ENCODE data around the gene SUPT3H. TPM values are rescaled to one million over a fixed set of nuclear protein-coding genes. Genes with fewer than 3 reads are reported as not detected.
"Not testable (repeated sequence)": the region's sequence is repeated elsewhere in the genome, so short reads cannot be mapped to it uniquely, and the experiment has no call there.

SUPT3H gene
- total RNA-seq, 1 experiment from 2014 or later: 35.8 TPM

DNA sequence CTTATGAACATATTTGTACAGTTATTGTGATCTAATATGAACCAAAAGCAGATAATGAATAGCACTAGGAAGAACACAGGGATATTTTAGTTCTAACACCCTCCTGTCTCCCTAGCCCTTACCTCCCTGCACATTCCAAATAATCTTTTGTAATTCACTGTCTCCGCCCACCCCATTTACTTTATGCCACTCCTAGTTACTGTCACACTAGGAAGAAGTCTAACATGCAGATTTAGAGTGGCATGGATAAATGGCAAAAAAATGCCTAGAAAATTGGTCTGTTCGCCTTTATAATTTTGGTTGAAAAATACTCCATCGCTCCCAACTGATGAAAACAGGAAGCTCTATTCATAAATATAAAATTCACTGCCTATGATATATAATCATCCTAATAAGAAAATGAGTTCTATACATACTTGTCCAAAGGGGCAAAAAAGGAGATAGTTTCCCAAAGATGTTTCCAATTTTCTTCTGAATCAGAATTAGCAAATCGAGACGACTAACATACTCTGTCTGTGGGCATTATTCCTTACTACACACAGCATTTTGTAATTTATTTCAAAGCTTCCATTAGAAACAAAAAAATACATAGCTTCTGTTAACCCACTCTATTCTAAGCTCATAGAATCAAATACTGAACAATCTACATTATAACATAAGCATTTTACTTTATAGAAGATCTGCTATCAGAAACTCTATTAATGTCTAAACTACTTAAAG lies 50.9 kb downstream of the SUPT3H start:
- DNase-seq (ENCODE audit: low read depth): peak; percentile 15

DNA sequence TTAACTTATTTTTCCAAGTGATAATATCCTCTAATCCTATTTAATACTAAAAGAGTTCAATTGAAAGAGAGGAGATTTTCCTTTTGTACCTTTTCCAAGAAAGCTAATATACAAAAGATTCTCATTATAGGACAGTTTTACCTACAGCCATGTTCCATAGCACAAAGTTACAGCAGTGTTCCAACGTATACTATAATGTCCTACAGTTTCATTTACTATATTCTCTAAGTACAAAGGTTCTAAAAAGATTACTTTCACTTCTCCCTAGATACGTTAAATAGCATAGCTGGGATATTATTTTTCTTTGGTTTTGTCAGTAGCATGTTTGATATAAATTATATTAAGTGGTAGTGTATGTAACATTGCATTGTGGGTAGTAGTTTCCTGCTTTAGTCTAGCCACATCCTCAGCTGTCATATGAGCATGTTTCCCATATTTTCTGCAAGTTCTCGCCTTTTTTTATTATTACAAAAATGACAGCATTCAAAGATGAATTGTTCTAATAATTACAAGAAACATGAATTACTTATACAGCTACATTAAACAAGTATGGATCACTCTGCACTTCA lies 54.0 kb downstream of the SUPT3H start:
- no peak for DNase-seq (ENCODE audit: low read depth)

DNA sequence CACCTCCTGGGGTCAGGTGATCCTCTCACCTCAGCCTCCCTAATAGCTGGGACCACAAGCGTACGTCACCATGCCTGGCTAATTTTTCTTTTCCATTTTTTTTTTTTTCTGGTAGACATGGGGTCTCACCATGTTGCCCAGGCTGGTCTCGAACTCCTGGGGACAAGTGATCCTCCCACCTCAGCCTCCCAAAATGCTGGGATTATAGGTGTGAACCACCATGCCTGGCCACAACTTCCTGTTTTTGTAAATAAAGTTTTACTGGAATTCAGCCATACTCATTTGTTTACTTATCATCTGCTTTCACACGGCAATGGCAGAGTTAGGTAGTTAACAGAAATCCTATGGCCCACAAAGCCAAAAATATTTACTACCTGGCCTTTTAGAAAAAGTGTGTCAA lies 57.4 kb downstream of the SUPT3H start:
- DNase-seq (ENCODE audit: low read depth): no peak

DNA sequence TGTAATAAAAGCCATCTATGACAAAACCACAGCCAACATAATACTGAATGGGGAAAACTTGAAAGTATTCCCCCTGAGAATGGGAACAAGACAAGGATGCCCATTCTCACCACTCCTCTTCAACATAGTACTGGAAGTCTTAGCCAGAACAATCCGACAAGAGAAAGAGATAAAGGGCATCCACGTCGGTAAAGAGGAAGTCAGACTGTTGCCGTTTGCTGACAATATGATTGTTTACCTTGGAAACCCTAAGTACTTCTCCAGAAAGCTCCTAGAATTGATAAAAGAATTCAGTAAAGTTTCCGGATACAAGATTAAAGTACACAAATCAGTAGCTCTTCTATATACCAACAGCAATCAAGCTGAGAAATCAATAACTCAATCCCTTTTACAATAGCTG lies 63.6 kb downstream of the SUPT3H start:
- no peak for DNase-seq (ENCODE audit: low read depth)

DNA sequence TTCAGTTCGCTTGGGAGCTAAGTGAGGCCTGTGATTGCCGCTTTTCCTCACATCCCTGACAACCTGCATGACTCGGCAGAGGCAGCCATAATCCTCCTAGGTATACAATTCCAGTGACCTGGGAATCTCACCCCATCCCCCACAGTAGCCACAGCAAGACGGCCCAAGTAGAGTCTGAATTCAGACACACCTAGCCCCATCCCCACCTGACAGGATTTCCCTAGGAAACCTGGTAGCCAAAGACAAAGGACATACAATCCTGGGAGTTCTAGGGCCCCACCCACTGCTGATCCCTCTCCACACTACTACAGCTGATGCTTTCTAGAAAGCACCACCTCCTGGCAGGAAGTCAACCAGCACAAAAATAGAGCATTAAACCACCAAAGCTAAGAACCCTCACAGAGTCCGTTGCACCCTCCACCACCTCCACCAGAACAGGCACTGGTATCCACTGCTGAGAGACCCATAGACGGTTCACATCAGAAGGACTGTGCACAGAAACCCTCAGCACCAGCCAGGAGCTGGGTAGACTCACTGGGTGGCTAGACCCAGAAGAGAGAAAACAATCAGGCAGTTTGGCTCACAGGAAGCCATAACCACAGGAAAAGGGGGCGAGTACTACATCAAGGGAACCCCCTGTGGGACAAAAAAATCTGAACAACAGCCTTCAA lies 67.5 kb downstream of the SUPT3H start:
- no peak for DNase-seq (ENCODE audit: low read depth)

DNA sequence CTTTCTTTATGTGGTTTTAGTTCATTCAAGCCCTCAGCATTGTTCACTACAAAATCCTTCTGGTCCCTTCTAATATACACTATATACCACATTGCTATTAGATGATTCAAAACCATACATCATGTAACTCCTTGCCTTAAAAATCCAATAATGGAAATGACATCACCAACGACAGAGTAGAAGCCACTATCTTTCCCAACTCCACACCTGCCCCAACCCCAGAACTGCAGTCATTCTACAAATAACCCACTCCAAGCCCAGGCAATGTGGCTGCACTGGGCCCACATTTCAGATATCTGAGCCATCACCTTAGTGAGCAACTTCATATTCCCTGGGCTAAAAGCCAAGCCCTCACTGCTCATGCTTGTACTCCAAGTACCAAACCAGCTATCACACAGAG lies 72.2 kb downstream of the SUPT3H start:
- DNase-seq (ENCODE audit: low read depth): no peak

DNA sequence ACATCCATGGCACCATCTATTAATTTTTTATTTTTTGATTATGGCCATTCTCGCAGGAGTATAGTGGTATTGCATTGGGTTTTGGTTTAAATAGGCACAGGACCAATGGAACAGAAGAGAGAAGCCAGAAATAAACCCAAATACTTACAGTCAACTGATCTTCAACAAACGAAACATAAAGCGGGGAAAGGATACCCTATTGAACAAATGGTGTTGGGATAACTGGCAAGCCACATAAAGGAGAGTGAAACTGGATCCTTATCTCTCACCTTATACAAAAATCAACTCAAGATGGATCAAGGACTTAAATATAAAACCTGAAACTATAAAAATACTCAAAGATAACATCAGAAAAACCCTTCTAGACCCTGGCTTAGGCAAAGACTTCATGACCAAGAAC lies 74.9 kb downstream of the SUPT3H start:
- no peak for DNase-seq (ENCODE audit: low read depth)

DNA sequence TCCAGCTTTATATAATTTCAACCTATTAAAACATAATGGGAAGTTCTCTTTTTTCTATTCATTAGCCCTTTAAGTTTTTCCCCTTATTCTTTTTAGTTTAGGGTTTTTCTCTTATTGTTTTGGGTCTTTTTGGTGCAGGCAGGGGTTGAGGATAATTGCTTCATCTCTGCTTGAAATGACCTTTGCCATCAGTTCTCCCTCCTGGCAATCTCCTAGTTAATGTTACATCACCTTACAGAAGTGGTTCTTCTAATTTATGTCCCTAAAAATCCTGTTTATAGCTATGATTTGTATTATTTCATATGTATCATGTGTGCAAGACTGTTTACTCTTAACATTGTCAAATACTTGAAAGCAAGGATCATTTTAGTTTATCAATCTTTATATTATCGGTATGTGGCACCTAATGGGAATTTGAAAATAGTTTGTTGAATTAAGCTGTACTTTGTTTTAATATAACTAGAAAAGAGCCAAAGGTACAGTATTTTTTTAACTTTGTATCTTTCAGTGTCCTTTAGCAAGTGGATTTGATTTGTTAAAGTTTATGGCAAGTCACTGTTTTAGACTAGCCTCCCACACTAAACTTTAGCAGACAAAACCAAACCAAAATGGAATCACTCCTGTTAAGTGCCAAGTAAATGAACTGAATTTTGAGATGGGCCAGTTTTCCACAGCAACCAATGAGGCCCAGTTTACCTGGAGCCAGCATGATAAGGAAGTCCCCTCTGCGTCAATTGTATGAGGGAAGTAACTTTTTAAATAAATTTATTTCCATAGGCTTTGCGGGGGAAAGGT lies 76.2 kb downstream of the SUPT3H start:
- DNase-seq (ENCODE audit: low read depth): no peak

DNA sequence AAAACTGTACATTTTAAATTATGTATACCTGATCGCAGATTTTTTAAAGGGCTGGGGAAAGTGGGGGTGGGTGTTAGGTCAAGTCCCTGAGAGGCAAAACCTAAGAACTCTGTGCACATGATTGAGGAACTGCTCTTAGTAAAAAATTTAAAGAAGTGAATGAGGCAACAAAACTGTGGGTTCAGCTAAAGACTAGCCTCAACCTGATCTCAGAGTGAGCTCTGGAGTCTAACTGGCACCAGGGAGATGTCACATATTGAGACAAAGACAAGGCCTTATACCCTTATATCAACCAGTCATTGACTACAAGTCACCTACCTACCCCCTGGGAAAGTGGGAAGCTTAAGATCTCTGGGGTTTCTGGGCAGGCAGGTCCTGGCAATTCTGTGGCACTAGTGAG lies 77.0 kb downstream of the SUPT3H start:
- no peak for DNase-seq (ENCODE audit: low read depth)

DNA sequence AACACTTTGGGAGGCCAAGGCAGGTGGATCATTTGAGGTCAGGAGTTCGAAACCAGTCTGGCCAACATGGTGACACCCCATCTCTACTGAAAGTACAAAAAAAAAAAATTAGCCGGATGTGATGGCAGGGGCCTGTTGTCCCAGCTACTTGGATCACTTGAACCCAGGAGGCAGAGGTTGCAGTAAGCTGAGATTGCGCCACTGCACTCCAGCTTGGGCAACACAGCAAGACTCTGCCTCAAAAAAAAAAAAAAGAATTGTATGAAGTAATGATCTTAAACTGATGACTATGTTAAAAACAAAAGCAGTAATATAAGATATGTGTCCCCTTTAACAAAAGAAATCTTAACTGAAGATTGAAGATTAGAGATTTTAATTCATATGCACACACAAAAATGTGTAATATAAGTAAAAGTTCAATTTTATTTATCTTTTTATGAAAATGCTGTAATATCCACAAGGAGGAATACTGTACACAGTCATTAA lies 78.6 kb downstream of the SUPT3H start:
- no peak for DNase-seq (ENCODE audit: low read depth)

DNA sequence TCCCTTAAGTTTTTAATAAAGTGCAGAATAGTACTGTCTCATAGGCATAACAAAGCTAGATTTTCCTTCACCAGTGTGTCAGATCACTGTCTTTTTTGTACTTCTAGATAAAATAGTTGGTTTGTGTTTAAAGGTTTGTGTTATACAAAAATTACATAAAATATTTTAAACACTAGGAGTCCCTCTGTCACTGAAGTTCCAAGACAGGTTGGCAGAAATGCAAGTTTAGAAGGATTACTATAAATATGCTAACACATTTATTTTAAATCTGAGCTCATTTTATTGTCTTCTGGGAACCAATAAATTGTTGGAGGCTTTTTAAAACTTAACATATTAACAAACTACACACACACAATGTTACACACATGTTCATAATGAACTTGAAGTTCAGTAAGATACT lies 80.4 kb downstream of the SUPT3H start:
- DNase-seq (ENCODE audit: low read depth): no peak

DNA sequence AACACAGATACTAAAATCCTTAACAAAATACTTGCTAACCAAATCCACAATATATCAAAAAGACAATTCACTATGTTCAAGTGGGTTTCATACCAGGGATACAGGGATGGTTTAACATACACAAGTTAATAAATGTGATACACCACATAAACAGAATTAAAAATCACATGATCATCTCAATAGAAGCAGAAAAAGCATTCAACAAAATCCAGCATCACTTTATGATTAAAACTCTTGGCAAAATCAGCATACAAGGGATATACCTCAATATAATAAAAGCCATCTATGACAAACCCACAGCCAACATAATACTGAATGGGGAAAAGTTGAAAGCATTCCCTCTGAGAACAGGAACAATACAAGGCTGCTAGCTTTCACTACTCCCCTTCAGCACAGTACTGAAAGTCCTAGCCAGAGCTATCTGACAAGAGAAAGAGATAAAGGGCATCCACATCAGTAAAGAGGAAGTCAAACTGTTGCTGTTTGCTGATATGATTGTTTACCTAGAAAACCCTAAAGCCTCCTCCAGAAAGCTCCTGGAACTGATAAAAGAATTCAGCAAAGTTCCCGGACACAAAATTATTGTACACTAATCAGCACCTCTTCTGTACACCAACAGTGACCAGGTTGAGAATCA lies 83.6 kb downstream of the SUPT3H start:
- DNase-seq (ENCODE audit: low read depth): not testable (repeated sequence)

DNA sequence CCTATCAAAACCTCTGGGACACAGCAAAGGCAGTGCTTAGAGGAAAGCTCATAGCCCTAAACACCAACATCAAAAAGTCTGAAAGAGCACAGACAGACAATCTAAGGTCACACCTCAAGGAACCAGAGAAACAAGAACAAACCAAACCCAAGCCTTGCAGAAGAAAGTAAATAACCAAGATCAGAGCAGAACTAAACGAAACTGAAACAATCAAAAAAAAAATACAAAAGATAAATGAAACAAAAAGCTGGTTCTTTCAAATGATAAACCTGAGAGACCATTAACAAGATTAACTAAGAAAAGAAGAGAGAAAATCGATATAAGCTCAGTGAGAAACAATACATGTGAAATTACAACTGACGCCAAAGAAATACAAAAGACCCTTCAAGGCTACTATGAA lies 84.4 kb downstream of the SUPT3H start:
- no peak for DNase-seq (ENCODE audit: low read depth)

DNA sequence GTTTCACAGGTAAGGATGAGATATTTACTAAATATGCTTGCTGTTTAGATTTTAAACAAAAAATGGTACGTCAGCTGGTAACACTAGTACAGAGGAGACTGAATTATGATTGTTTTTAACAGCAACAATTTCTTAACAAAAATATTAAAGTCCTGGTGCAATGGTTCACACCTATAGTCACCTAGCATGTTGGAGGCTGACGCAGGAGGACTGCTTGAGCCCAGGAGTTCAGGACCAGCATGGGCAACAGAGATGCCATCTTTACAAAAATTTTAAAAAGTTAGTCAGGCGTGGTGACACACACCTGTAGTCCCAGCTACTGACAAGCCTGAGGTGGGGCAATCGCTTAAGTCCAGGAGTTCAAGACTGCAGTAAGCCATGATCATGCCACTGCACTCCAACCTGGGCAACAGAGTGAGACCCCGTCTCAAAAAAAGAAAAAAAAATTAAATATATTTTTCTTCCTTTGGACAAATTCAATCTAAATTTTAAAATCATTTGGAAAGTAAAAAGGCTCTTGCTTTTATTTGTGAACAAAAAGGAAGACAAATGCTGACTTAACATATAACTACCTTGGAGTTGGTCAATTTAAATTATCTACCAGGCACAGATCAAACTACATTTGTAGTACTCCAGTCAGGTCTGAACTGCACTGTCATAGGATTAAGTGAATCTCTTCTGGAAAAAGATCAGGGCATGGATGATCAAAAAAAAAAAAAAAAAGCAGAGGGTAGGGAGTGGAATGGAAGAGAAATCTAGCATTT lies 87.8 kb downstream of the SUPT3H start:
- DNase-seq (ENCODE audit: low read depth): no peak

DNA sequence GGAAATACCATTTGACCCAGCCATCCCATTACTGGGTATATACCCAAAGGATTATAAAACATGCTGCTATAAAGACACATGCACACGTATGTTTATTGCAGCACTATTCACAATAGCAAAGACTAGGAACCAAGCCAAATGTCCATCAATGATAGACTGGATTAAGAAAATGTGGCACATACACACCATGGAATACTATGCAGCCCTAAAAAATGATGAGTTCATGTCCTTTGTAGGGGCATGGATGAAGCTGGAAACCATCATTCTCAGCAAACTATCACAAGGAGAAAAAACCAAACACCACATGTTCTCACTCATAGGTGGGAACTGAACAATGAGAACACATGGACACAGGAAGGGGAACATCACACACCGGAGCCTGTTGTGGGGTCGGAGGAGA lies 91.0 kb downstream of the SUPT3H start:
- DNase-seq (ENCODE audit: low read depth): not testable (repeated sequence)

DNA sequence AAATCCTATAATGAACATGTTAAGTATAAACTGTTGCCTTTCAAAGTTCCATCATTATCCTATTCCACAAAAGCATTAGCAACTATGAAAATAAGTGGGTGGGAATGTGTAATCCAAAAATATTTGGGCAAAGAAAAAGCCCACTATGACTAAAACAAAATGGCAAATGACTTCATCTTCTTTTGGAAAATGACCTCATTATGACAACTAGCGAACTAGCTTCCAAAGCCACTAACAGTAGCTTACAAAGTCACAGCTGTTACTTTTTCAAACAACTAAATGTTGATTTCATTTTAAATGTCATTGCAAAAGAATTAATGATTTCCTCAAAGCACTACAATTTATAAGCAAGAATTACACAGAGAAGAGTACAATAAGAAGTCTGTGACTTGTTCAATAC lies 99.4 kb downstream of the SUPT3H start:
- DNase-seq (ENCODE audit: low read depth): no peak

DNA sequence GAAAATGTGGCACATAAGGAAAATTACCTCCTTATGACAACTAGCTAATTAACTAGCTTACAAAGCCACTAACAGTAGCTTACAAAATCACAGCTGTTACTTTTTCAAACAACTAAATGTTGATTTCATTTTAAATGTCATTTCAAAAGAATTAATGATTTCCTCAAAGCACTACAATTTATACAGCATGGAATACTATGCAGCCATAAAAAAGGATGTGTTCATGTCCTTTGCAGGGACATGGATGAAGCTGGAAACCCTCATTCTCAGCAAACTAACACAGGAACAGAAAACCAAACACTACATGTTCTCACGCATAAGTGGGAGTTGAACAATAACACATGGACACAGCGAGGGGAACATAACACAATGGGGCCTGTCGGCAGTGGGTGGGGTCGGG lies 100.0 kb downstream of the SUPT3H start:
- not testable (repeated sequence) for DNase-seq (ENCODE audit: low read depth)

DNA sequence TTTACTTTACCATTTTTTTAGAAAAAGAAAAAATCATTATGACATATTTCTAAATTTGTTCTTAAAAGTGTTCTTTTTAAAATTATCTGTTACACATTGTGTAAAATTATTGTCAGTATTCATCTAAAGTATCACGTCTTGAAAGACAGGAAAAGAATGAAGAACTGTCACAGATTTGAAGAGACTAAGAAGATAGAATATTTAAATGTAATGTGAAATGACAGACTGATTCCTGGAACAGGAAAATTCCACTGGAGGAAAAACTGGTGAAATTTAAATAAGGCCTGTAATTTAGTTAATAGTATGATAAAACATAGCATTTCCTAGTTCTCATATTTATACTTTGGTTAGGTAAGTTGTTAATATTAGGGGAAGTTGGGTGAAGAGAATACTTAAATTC lies 102.4 kb downstream of the SUPT3H start:
- no peak for DNase-seq (ENCODE audit: low read depth)

DNA sequence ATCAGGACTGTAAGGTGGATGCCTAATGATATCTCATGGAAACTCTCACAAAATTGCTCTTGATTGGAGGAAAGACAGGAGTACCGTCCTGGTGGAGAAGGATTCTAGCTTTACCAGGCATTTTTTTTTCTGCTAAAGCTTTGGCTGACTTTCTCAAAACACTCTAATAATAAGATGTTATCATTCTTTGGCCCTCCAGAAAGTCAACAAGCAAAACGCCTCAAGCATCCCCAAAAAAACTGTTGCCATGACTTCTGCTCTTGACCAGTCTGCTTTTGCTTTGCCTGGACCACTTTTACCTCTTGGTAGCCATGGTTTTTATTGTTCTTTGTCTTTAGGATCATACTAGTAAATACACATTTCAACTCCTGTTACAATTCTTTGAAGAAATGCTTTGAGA lies 105.1 kb downstream of the SUPT3H start:
- DNase-seq (ENCODE audit: low read depth): no peak

DNA sequence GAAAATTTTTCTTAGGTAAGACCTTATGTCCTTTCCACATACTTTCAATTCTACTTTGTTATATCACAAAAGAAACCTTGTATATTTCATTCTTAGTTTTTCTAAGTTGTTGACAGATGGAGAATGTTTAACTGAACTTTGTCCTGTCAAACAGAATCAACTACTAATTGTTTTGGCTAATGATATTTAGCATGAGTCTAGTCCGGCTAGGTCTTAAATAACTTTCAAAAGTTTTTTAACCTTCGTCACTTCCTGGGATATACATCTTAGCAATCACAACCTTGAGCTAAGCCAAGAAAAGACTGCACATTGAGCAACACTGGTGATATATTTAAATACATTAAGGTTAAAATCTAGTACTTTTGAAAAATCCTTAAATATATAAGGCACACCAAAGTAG lies 112.5 kb downstream of the SUPT3H start:
- no peak for DNase-seq (ENCODE audit: low read depth)

DNA sequence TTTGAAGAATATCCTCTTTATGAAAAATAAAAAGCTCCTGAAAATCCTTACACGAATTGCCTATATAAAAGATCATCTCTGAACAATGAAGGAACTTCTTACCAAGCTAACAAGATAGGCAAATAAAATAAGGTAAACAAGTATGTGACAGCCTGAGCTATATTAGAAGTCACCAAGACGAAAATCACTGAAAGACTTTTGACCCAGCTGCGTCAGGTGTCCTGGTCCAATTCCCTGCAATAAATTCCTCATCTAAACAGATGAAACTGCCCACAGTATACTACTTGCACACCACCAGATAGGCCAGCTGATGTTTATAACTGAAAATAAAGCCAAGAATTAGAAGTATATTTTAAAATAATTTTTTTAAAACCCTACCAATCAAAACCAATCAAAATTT lies 117.0 kb downstream of the SUPT3H start:
- no peak for DNase-seq (ENCODE audit: low read depth)
